GM23338 (cell line): ENCODE measurements around the gene MTREX. TPM values are rescaled to one million over a fixed set of nuclear protein-coding genes. Genes with fewer than 3 reads are reported as not detected.

Experiments used
- ATAC-seq: fragments of 200-7000 bp; cut with Tn5 transposase; 3 replicates; pipeline ENCODE4 v1.9.1; 2020
- DNase-seq: peaks from one replicate; pipeline ENCODE4 v3.0.0-alpha.2; 2015; ENCODE audit warnings: low spot score
- H2AFZ ChIP-seq: fragments of 200-600 bp; sonication (generic); 2 replicates; pipeline ENCODE4 v1.8.0; 2016; ENCODE audit warnings: antibody characterized with exemption, mild to moderate bottlenecking, moderate library complexity
- H3F3A ChIP-seq: fragments of 200-600 bp; sonication (generic); replicated peaks from 2 replicates; pipeline ENCODE4 v1.8.0; 2017; ENCODE audit warnings: antibody characterized with exemption, mixed run types, low read depth
- H3K27ac ChIP-seq: fragments of 200-600 bp; sonication (generic); 2 replicates; pipeline ENCODE4 v1.6.1; 2016; ENCODE audit warnings: low read depth
- H3K27me3 ChIP-seq: fragments of 200-600 bp; sonication (generic); 2 replicates; pipeline ENCODE4 v1.8.0; 2016; ENCODE audit warnings: mild to moderate bottlenecking, mixed run types, moderate library complexity; ENCODE audit not compliant: insufficient read depth
- H3K36me3 ChIP-seq: fragments of 200-600 bp; sonication (generic); 2 replicates; pipeline ENCODE4 v1.8.0; 2016; ENCODE audit warnings: mild to moderate bottlenecking; ENCODE audit not compliant: insufficient read depth
- H3K4me1 ChIP-seq: fragments of 200-600 bp; sonication (generic); 2 replicates; pipeline ENCODE4 v1.8.0; 2016; ENCODE audit warnings: mild to moderate bottlenecking, moderate library complexity; ENCODE audit not compliant: insufficient read depth
- H3K4me2 ChIP-seq: fragments of 200-600 bp; sonication (generic); 2 replicates; pipeline ENCODE4 v1.7.1; 2017; ENCODE audit warnings: mixed run types
- H3K4me3 ChIP-seq: fragments of 200-600 bp; sonication (generic); 2 replicates; pipeline ENCODE4 v1.6.1; 2016; ENCODE audit warnings: mixed run types
- H3K79me2 ChIP-seq: fragments of 200-600 bp; sonication (generic); replicated peaks from 2 replicates; pipeline ENCODE4 v1.8.0; 2017; ENCODE audit warnings: mild to moderate bottlenecking; ENCODE audit not compliant: insufficient read depth
- H3K9me2 ChIP-seq: fragments of 200-600 bp; sonication (generic); 2 replicates; pipeline ENCODE4 v1.8.0; 2017; ENCODE audit not compliant: insufficient read depth
- H4K20me1 ChIP-seq: fragments of 200-600 bp; sonication (generic); replicated peaks from 2 replicates; pipeline ENCODE4 v1.8.0; 2017; ENCODE audit warnings: mild to moderate bottlenecking; ENCODE audit not compliant: insufficient read depth
- H3K27ac Mint-ChIP-seq: 2 replicates; pipeline ENCODE4 v1.8.0; 2020; ENCODE audit warnings: inconsistent platforms, mild to moderate bottlenecking, moderate library complexity, mixed read lengths
- H3K27me3 Mint-ChIP-seq: 3 replicates; pipeline ENCODE4 v1.8.0; 2022; ENCODE audit warnings: low read depth, mild to moderate bottlenecking, moderate library complexity, mixed read lengths, inconsistent platforms; ENCODE audit not compliant: insufficient read depth, poor library complexity
- H3K36me3 Mint-ChIP-seq: 3 replicates; pipeline ENCODE4 v1.8.0; 2021; ENCODE audit warnings: low read depth, mild to moderate bottlenecking, inconsistent platforms, moderate library complexity, mixed read lengths
- H3K4me1 Mint-ChIP-seq: 3 replicates; pipeline ENCODE4 v1.8.0; 2020; ENCODE audit warnings: mild to moderate bottlenecking, inconsistent platforms, mixed read lengths
- H3K4me3 Mint-ChIP-seq: 3 replicates; pipeline ENCODE4 v1.8.0; 2021; ENCODE audit warnings: moderate library complexity, mild to moderate bottlenecking, inconsistent platforms, mixed read lengths
- H3K9me3 Mint-ChIP-seq: 3 replicates; pipeline ENCODE4 v1.8.0; 2020; ENCODE audit warnings: moderate library complexity, mild to moderate bottlenecking, inconsistent platforms, mixed read lengths
- CREB1 ChIP-seq: fragments of 250-450 bp; sonication (Bioruptor Pico); IDR thresholded peaks from 2 replicates; pipeline ENCODE4 v1.5.0; 2020; ENCODE audit warnings: low read depth, mild to moderate bottlenecking, moderate library complexity
- EZH2 ChIP-seq: fragments of 200-600 bp; sonication (generic); IDR thresholded peaks from one replicate; pipeline ENCODE4 v1.8.0; 2017; ENCODE audit warnings: antibody characterized with exemption, mild to moderate bottlenecking, low read depth; ENCODE audit not compliant: unreplicated experiment
- EZH2phosphoT487 ChIP-seq: fragments of 200-600 bp; sonication (generic); IDR thresholded peaks from one replicate; pipeline ENCODE4 v1.8.1; 2018; ENCODE audit warnings: antibody characterized with exemption; ENCODE audit not compliant: unreplicated experiment
- JUNB ChIP-seq: IDR thresholded peaks from one replicate; pipeline ENCODE4 v1.6.1; 2016; ENCODE audit warnings: antibody characterized with exemption; ENCODE audit not compliant: unreplicated experiment
- NANOG ChIP-seq: IDR thresholded peaks from 2 replicates; pipeline ENCODE4 v1.6.1; 2016; ENCODE audit warnings: antibody characterized with exemption, borderline replicate concordance
- POLR2AphosphoS5 ChIP-seq: IDR thresholded peaks from 2 replicates; pipeline ENCODE4 v1.6.1; 2016; ENCODE audit warnings: antibody characterized with exemption, low read depth
- STAT1 ChIP-seq: IDR thresholded peaks from one replicate; pipeline ENCODE4 v1.6.1; 2016; ENCODE audit warnings: antibody characterized with exemption; ENCODE audit not compliant: unreplicated experiment
- ZNF114 ChIP-seq: fragments of 250-450 bp; sonication (Bioruptor Pico); IDR thresholded peaks from 2 replicates; pipeline ENCODE4 v1.5.0; 2020; ENCODE audit warnings: mild to moderate bottlenecking, moderate library complexity
- ZNF331 ChIP-seq: fragments of 250-450 bp; sonication (Bioruptor Pico); IDR thresholded peaks from 2 replicates; pipeline ENCODE4 v1.5.0; 2020; ENCODE audit warnings: low read depth, mild to moderate bottlenecking, moderate library complexity
- polyA plus RNA-seq: library from polyadenylated mRNA; unstranded; fragments of >200 nt; fragmentation: Nextera tagmentation; extraction: Ambion mirVana; gene quantifications from 2 replicates; pipeline ENCODE4 v1.2.1, GENCODE V29; 2016
- total RNA-seq: library from RNA; depleted of rRNA; stranded (reverse); fragments of >200 nt; shearing (Covaris generic); gene quantifications from 2 replicates; pipeline ENCODE4 v1.2.3, GENCODE V29; 2014
- TF ChIP-seq, protein P1 (sequence below): fragments of 250-450 bp; sonication (Bioruptor Pico); IDR thresholded peaks from 2 replicates; pipeline ENCODE4 v1.5.0; 2020; ENCODE audit warnings: mild to moderate bottlenecking, moderate library complexity
- TF ChIP-seq, protein P2 (sequence below): IDR thresholded peaks from 2 replicates; pipeline ENCODE4 v1.6.1; 2016; ENCODE audit warnings: antibody characterized with exemption
- TF ChIP-seq, protein P3 (sequence below), 2 experiments: fragments of 200-600 bp in 1 of 2; sonication (generic) in 1 of 2; conservative IDR thresholded peaks; 2 replicates each; pipeline versions ENCODE4 v1.5.1 to v1.6.1; 2016 to 2017; ENCODE audit warnings: antibody characterized with exemption in 2 of 2, low read depth in 2 of 2, mild to moderate bottlenecking in 2 of 2, moderate library complexity in 1 of 2
- TF ChIP-seq, protein P4 (sequence below): IDR thresholded peaks from one replicate; pipeline ENCODE4 v1.6.1; 2018; ENCODE audit warnings: antibody characterized with exemption; ENCODE audit not compliant: unreplicated experiment

Gene MTREX
- total and polyA plus RNA-seq, 2 experiments from 2014 or later = 47.5 to 94.9 TPM

DNA sequence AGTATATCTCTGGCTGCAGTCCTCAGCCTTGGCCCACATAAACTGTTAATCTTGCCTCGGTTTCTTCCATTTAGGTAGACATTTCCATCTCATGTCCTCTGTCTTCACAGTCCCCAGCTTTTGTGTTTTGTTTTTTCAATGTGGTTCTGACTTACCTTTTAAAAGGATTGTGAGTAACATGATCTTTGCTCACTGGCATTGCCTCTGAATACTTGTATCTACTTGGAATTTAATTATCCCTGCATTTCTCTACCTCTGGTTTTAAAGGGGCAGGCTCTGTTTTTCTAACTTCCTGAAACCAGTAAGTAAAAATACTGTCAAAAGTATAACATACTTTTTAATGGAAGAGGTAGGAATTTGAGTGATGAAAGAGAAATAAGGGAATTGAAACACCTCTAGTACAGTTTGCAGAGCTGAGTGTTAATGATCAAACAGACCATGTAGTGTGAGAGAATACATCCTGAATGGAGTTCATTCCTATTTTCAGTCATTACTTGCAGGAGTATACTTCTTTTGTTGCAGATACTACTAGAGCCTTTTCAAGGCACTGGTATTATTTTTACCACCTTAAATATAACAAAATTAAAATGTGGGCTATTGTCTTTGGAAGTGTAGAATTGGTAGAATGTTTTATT lies 62.6 kb downstream of the MTREX start:
- no peak overlapping the region for H3K4me3 ChIP-seq
- no peak overlapping the region for H3K27ac ChIP-seq
- Mint-ChIP-seq H3K4me3 (no peak overlapping the region), H3K9me3 (peaks cover 19% of the 10 kb centered on the region), H3K27me3 (no peaks in the 10 kb centered on the region), H3K36me3 (peaks cover 79% of the 10 kb centered on the region), H3K4me1 (no peaks in the 10 kb centered on the region), H3K27ac (no peak overlapping the region)
- no peaks in the 10 kb centered on the region for H3K9me2 ChIP-seq
- ATAC-seq (no peak), DNase-seq (no peak)
- no peaks in the 10 kb centered on the region for H3F3A ChIP-seq
- peaks cover 26% of the 10 kb centered on the region for H3K36me3 ChIP-seq
- no peaks in the 10 kb centered on the region for H3K27me3 ChIP-seq
- no peaks in the 10 kb centered on the region for H4K20me1 ChIP-seq
- no peak overlapping the region for H2AFZ ChIP-seq
- TF ChIP-seq ZNF114 (CRISPR knock-in tag) = no peak
- TF ChIP-seq, protein P1, sequence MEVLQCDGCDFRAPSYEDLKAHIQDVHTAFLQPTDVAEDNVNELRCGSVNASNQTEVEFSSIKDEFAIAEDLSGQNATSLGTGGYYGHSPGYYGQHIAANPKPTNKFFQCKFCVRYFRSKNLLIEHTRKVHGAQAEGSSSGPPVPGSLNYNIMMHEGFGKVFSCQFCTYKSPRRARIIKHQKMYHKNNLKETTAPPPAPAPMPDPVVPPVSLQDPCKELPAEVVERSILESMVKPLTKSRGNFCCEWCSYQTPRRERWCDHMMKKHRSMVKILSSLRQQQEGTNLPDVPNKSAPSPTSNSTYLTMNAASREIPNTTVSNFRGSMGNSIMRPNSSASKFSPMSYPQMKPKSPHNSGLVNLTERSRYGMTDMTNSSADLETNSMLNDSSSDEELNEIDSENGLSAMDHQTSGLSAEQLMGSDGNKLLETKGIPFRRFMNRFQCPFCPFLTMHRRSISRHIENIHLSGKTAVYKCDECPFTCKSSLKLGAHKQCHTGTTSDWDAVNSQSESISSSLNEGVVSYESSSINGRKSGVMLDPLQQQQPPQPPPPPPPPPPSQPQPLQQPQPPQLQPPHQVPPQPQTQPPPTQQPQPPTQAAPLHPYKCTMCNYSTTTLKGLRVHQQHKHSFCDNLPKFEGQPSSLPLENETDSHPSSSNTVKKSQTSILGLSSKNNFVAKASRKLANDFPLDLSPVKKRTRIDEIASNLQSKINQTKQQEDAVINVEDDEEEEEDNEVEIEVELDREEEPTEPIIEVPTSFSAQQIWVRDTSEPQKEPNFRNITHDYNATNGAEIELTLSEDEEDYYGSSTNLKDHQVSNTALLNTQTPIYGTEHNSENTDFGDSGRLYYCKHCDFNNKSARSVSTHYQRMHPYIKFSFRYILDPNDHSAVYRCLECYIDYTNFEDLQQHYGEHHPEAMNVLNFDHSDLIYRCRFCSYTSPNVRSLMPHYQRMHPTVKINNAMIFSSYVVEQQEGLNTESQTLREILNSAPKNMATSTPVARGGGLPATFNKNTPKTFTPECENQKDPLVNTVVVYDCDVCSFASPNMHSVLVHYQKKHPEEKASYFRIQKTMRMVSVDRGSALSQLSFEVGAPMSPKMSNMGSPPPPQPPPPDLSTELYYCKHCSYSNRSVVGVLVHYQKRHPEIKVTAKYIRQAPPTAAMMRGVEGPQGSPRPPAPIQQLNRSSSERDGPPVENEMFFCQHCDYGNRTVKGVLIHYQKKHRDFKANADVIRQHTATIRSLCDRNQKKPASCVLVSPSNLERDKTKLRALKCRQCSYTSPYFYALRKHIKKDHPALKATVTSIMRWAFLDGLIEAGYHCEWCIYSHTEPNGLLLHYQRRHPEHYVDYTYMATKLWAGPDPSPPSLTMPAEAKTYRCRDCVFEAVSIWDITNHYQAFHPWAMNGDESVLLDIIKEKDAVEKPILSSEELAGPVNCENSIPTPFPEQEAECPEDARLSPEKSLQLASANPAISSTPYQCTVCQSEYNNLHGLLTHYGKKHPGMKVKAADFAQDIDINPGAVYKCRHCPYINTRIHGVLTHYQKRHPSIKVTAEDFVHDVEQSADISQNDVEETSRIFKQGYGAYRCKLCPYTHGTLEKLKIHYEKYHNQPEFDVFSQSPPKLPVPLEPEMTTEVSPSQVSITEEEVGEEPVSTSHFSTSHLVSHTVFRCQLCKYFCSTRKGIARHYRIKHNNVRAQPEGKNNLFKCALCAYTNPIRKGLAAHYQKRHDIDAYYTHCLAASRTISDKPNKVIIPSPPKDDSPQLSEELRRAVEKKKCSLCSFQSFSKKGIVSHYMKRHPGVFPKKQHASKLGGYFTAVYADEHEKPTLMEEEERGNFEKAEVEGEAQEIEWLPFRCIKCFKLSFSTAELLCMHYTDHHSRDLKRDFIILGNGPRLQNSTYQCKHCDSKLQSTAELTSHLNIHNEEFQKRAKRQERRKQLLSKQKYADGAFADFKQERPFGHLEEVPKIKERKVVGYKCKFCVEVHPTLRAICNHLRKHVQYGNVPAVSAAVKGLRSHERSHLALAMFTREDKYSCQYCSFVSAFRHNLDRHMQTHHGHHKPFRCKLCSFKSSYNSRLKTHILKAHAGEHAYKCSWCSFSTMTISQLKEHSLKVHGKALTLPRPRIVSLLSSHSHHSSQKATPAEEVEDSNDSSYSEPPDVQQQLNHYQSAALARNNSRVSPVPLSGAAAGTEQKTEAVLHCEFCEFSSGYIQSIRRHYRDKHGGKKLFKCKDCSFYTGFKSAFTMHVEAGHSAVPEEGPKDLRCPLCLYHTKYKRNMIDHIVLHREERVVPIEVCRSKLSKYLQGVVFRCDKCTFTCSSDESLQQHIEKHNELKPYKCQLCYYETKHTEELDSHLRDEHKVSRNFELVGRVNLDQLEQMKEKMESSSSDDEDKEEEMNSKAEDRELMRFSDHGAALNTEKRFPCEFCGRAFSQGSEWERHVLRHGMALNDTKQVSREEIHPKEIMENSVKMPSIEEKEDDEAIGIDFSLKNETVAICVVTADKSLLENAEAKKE (CRISPR knock-in tag) = no peak
- no peak for TF ChIP-seq EZH2phosphoT487
- TF ChIP-seq EZH2 = no peak
- no peak for TF ChIP-seq CREB1 (CRISPR knock-in tag)
- TF ChIP-seq, protein P2, sequence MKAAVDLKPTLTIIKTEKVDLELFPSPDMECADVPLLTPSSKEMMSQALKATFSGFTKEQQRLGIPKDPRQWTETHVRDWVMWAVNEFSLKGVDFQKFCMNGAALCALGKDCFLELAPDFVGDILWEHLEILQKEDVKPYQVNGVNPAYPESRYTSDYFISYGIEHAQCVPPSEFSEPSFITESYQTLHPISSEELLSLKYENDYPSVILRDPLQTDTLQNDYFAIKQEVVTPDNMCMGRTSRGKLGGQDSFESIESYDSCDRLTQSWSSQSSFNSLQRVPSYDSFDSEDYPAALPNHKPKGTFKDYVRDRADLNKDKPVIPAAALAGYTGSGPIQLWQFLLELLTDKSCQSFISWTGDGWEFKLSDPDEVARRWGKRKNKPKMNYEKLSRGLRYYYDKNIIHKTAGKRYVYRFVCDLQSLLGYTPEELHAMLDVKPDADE = no peak
- no peak for TF ChIP-seq JUNB
- TF ChIP-seq, protein P3, sequence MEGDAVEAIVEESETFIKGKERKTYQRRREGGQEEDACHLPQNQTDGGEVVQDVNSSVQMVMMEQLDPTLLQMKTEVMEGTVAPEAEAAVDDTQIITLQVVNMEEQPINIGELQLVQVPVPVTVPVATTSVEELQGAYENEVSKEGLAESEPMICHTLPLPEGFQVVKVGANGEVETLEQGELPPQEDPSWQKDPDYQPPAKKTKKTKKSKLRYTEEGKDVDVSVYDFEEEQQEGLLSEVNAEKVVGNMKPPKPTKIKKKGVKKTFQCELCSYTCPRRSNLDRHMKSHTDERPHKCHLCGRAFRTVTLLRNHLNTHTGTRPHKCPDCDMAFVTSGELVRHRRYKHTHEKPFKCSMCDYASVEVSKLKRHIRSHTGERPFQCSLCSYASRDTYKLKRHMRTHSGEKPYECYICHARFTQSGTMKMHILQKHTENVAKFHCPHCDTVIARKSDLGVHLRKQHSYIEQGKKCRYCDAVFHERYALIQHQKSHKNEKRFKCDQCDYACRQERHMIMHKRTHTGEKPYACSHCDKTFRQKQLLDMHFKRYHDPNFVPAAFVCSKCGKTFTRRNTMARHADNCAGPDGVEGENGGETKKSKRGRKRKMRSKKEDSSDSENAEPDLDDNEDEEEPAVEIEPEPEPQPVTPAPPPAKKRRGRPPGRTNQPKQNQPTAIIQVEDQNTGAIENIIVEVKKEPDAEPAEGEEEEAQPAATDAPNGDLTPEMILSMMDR (conservative IDR thresholded peaks at IDR 0.05; ENCODE audit: low read depth in 2 of 2) = no peak
- TF ChIP-seq, protein P4, sequence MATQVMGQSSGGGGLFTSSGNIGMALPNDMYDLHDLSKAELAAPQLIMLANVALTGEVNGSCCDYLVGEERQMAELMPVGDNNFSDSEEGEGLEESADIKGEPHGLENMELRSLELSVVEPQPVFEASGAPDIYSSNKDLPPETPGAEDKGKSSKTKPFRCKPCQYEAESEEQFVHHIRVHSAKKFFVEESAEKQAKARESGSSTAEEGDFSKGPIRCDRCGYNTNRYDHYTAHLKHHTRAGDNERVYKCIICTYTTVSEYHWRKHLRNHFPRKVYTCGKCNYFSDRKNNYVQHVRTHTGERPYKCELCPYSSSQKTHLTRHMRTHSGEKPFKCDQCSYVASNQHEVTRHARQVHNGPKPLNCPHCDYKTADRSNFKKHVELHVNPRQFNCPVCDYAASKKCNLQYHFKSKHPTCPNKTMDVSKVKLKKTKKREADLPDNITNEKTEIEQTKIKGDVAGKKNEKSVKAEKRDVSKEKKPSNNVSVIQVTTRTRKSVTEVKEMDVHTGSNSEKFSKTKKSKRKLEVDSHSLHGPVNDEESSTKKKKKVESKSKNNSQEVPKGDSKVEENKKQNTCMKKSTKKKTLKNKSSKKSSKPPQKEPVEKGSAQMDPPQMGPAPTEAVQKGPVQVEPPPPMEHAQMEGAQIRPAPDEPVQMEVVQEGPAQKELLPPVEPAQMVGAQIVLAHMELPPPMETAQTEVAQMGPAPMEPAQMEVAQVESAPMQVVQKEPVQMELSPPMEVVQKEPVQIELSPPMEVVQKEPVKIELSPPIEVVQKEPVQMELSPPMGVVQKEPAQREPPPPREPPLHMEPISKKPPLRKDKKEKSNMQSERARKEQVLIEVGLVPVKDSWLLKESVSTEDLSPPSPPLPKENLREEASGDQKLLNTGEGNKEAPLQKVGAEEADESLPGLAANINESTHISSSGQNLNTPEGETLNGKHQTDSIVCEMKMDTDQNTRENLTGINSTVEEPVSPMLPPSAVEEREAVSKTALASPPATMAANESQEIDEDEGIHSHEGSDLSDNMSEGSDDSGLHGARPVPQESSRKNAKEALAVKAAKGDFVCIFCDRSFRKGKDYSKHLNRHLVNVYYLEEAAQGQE = no peak
- no peak for TF ChIP-seq ZNF331 (CRISPR knock-in tag)
- TF ChIP-seq STAT1 = no peak
- TF ChIP-seq POLR2AphosphoS5 = no peak
- no peak for TF ChIP-seq NANOG
- H3K4me1 ChIP-seq = no peaks in the 10 kb centered on the region
- no peak overlapping the region for H3K4me2 ChIP-seq
- no peaks in the 10 kb centered on the region for H3K79me2 ChIP-seq
